SK-N-SH treated with all-trans-retinoic acid at 6 μM for 48 hours (cell line): ENCODE measurements around the gene TMEM185A.

ENCODE experiments used
- ATAC-seq: fragments of 200-7000 bp; cut with Tn5 transposase; 3 replicates; pipeline ENCODE4 v1.9.1; 2020; ENCODE audit warnings: mild to moderate bottlenecking, moderate library complexity
- ARNTL ChIP-seq: fragments of 450-650 bp; formaldehyde crosslinking; IDR thresholded peaks from 2 replicates; pipeline ENCODE4 v1.5.0; 2020; ENCODE audit warnings: low read depth, mild to moderate bottlenecking, moderate library complexity, borderline replicate concordance
- CREB5 ChIP-seq: fragments of 250-450 bp; sonication (Bioruptor Pico); IDR thresholded peaks from 2 replicates; pipeline ENCODE4 v1.5.1; 2020; ENCODE audit warnings: low read depth, mild to moderate bottlenecking, moderate library complexity
- CSDC2 ChIP-seq: fragments of 250-450 bp; sonication (Bioruptor Pico); IDR thresholded peaks from 2 replicates; pipeline ENCODE4 v1.5.0; 2020; ENCODE audit warnings: mild to moderate bottlenecking, moderate library complexity
- CSRNP3 ChIP-seq: fragments of 250-450 bp; sonication (Bioruptor Pico); IDR thresholded peaks from 2 replicates; pipeline ENCODE4 v1.5.1; 2021; ENCODE audit warnings: mild to moderate bottlenecking, moderate library complexity
- ESRRG ChIP-seq: fragments of 250-450 bp; sonication (Bioruptor Pico); IDR thresholded peaks from 2 replicates; pipeline ENCODE4 v1.6.1; 2021; ENCODE audit warnings: mild to moderate bottlenecking
- GLIS3 ChIP-seq: fragments of 250-450 bp; sonication (Bioruptor Pico); IDR thresholded peaks from 2 replicates; pipeline ENCODE4 v1.5.0; 2020; ENCODE audit warnings: mild to moderate bottlenecking, moderate library complexity
- ISL1 ChIP-seq: fragments of 250-450 bp; sonication (Bioruptor Pico); IDR thresholded peaks from 2 replicates; pipeline ENCODE4 v2.1.2; 2022; ENCODE audit warnings: mild to moderate bottlenecking, moderate library complexity
- OSR1 ChIP-seq: fragments of 250-450 bp; sonication (Bioruptor Pico); IDR thresholded peaks from 2 replicates; pipeline ENCODE4 v1.8.0; 2022; ENCODE audit warnings: moderate library complexity, mild to moderate bottlenecking, inconsistent platforms
- PATZ1 ChIP-seq: fragments of 250-450 bp; sonication (Bioruptor Pico); IDR thresholded peaks from 2 replicates; pipeline ENCODE4 v1.8.0; 2020; ENCODE audit warnings: mild to moderate bottlenecking, moderate library complexity, borderline replicate concordance
- POU6F1 ChIP-seq: fragments of 250-450 bp; sonication (Bioruptor Pico); IDR thresholded peaks from 2 replicates; pipeline ENCODE4 v1.8.0; 2021; ENCODE audit warnings: low read depth, mild to moderate bottlenecking, moderate library complexity, borderline replicate concordance
- PPARA ChIP-seq: fragments of 250-450 bp; sonication (Bioruptor Pico); IDR thresholded peaks from 2 replicates; pipeline ENCODE4 v1.5.0; 2020; ENCODE audit warnings: mild to moderate bottlenecking, borderline replicate concordance
- RARB ChIP-seq: fragments of 250-450 bp; sonication (Bioruptor Pico); IDR thresholded peaks from 2 replicates; pipeline ENCODE4 v1.8.0; 2021; ENCODE audit warnings: mild to moderate bottlenecking, moderate library complexity
- SNAI2 ChIP-seq: fragments of 250-450 bp; sonication (Bioruptor Pico); IDR thresholded peaks from 2 replicates; pipeline ENCODE4 v1.5.0; 2020; ENCODE audit warnings: mild to moderate bottlenecking, moderate library complexity
- TCF4 ChIP-seq: fragments of 250-450 bp; sonication (Bioruptor Pico); IDR thresholded peaks from 2 replicates; pipeline ENCODE4 v1.8.0; 2021; ENCODE audit warnings: mild to moderate bottlenecking, moderate library complexity, borderline replicate concordance
- TOX ChIP-seq: fragments of 250-450 bp; sonication (Bioruptor Pico); IDR thresholded peaks from 2 replicates; pipeline ENCODE4 v1.8.0; 2021; ENCODE audit warnings: mild to moderate bottlenecking, moderate library complexity, borderline replicate concordance
- TSHZ2 ChIP-seq: fragments of 250-450 bp; sonication (Bioruptor Pico); IDR thresholded peaks from 2 replicates; pipeline ENCODE4 v1.5.0; 2020; ENCODE audit warnings: mild to moderate bottlenecking, moderate library complexity
- ZC3H10 ChIP-seq: fragments of 250-450 bp; sonication (Bioruptor Pico); IDR thresholded peaks from 2 replicates; pipeline ENCODE4 v1.5.1; 2021; ENCODE audit warnings: mild to moderate bottlenecking, moderate library complexity
- ZFP3 ChIP-seq: fragments of 250-450 bp; sonication (Bioruptor Pico); IDR thresholded peaks from 2 replicates; pipeline ENCODE4 v1.5.0; 2020; ENCODE audit warnings: mild to moderate bottlenecking, moderate library complexity
- ZFP30 ChIP-seq: fragments of 450-650 bp; formaldehyde crosslinking; IDR thresholded peaks from 2 replicates; pipeline ENCODE4 v1.5.0; 2022; ENCODE audit warnings: mild to moderate bottlenecking, moderate library complexity
- ZNF565 ChIP-seq: fragments of 450-650 bp; formaldehyde crosslinking; conservative IDR thresholded peaks from 2 replicates; pipeline ENCODE4 v1.5.0; 2020; ENCODE audit warnings: low read depth, mild to moderate bottlenecking, moderate library complexity
- ZNF70 ChIP-seq: fragments of 450-650 bp; formaldehyde crosslinking; IDR thresholded peaks from 2 replicates; pipeline ENCODE4 v1.5.0; 2020; ENCODE audit warnings: mild to moderate bottlenecking, moderate library complexity
- ZNF8 ChIP-seq: fragments of 450-650 bp; formaldehyde crosslinking; IDR thresholded peaks from 2 replicates; pipeline ENCODE4 v1.5.0; 2020; ENCODE audit warnings: mild to moderate bottlenecking, moderate library complexity

TMEM185A gene

GRCh38 chrX:149641835-149642234 is 10.2 kb upstream of the TMEM185A start:
- no peak for ATAC-seq

GRCh38 chrX:149641432-149641831 is 9.8 kb upstream of the TMEM185A start:
- no peak for ATAC-seq
- TF ChIP-seq ARNTL (CRISPR knock-in tag) (no peak), ZNF8 (no peak), OSR1 (CRISPR knock-in tag) (no peak), RARB (CRISPR knock-in tag) (no peak), ISL1 (CRISPR knock-in tag) (no peak), ZC3H10 (no peak), ESRRG (CRISPR knock-in tag) (no peak), ZFP3 (CRISPR knock-in tag) (no peak), TCF4 (CRISPR knock-in tag) (no peak), POU6F1 (CRISPR knock-in tag) (no peak), CSDC2 (no peak)

More at GRCh38 chrX:149641835-149642234, 10.2 kb upstream of the TMEM185A start:
- TF ChIP-seq ZFP3 (CRISPR knock-in tag) (no peak), ZNF8 (no peak), ZNF565 (CRISPR knock-in tag) (no peak), POU6F1 (CRISPR knock-in tag) (no peak), GLIS3 (CRISPR knock-in tag) (no peak), PPARA (CRISPR knock-in tag) (no peak), PATZ1 (CRISPR knock-in tag) (no peak), TSHZ2 (CRISPR knock-in tag) (no peak), TOX (no peak), ZC3H10 (no peak), ISL1 (CRISPR knock-in tag) (no peak), ARNTL (CRISPR knock-in tag) (no peak), CSRNP3 (CRISPR knock-in tag) (no peak), ESRRG (CRISPR knock-in tag) (no peak), SNAI2 (no peak), ZFP30 (CRISPR knock-in tag) (no peak), CREB5 (CRISPR knock-in tag) (no peak), ZNF70 (CRISPR knock-in tag) (no peak), RARB (CRISPR knock-in tag) (no peak)
